Mesenchymal stem cell (in vitro differentiated cells and primary cell): Measurements from ENCODE around the gene HAUS5.

ENCODE experiments used
- DNase-seq: peaks from one replicate; pipeline ENCODE4 v3.0.0-alpha.2; 2013
- H2AFZ ChIP-seq: one replicate; pipeline ENCODE4 v1.6.1; 2013; ENCODE audit warnings: low read depth, mild to moderate bottlenecking, control low read depth, inconsistent platforms, low read length, moderate library complexity
- H2AK5ac ChIP-seq: 2 replicates; pipeline ENCODE4 v1.6.1; 2013; ENCODE audit warnings: low read length, moderate library complexity, mild to moderate bottlenecking, inconsistent platforms; ENCODE audit not compliant: severe bottlenecking
- H2BK120ac ChIP-seq: one replicate; pipeline ENCODE4 v1.6.1; 2013; ENCODE audit warnings: low read depth, mild to moderate bottlenecking, inconsistent platforms, low read length, moderate library complexity
- H2BK12ac ChIP-seq, 2 experiments: one replicate each; pipeline ENCODE4 v1.6.1; 2013; ENCODE audit warnings: inconsistent platforms in 2 of 2, low read length in 2 of 2, mild to moderate bottlenecking in 2 of 2, moderate library complexity in 2 of 2, control low read depth in 1 of 2
- H2BK15ac ChIP-seq: one replicate; pipeline ENCODE4 v1.6.1; 2013; ENCODE audit warnings: mild to moderate bottlenecking, low read depth, inconsistent platforms; ENCODE audit not compliant: poor library complexity, severe bottlenecking
- H2BK5ac ChIP-seq: 2 replicates; pipeline ENCODE4 v1.6.1; 2013; ENCODE audit warnings: low read depth, mild to moderate bottlenecking, low read length, control low read depth, inconsistent platforms; ENCODE audit not compliant: poor library complexity, severe bottlenecking
- H3K14ac ChIP-seq, 2 experiments: one replicate each; pipeline ENCODE4 v1.6.1; 2013; ENCODE audit warnings: inconsistent platforms in 2 of 2, low read length in 2 of 2, control low read depth in 1 of 2, mild to moderate bottlenecking in 1 of 2, moderate library complexity in 1 of 2
- H3K18ac ChIP-seq, 2 experiments: one replicate each; pipeline ENCODE4 v1.6.1; 2013; ENCODE audit warnings: inconsistent platforms in 2 of 2, low read length in 2 of 2, control low read depth in 1 of 2, low read depth in 1 of 2, mild to moderate bottlenecking in 1 of 2
- H3K23ac ChIP-seq, 2 experiments: one replicate each; pipeline ENCODE4 v1.6.1; 2013; ENCODE audit warnings: inconsistent platforms in 2 of 2, low read length in 2 of 2, mild to moderate bottlenecking in 2 of 2, moderate library complexity in 2 of 2, control low read depth in 1 of 2
- H3K27ac ChIP-seq: 2 replicates; pipeline ENCODE4 v1.5.1; 2013; ENCODE audit warnings: mild to moderate bottlenecking, moderate library complexity, low read length, control low read depth, inconsistent platforms; ENCODE audit not compliant: poor library complexity, severe bottlenecking
- H3K27me3 ChIP-seq, 2 experiments: 2 replicates each; pipeline versions ENCODE4 v1.6.1 to v1.7.0; 2013; ENCODE audit warnings: low read length in 2 of 2, mild to moderate bottlenecking in 2 of 2, moderate library complexity in 2 of 2, control low read depth in 1 of 2, inconsistent platforms in 1 of 2; ENCODE audit not compliant: control insufficient read depth in 1 of 2, insufficient read depth in 1 of 2
- H3K36me3 ChIP-seq, 2 experiments: 2 replicates each; pipeline versions ENCODE4 v1.6.1 to v1.7.0; 2013; ENCODE audit warnings: low read length in 2 of 2, control low read depth in 1 of 2, inconsistent platforms in 1 of 2, low read depth in 1 of 2, mild to moderate bottlenecking in 1 of 2; ENCODE audit not compliant: insufficient read depth in 2 of 2, control insufficient read depth in 1 of 2
- H3K4ac ChIP-seq, 2 experiments: one replicate each; pipeline ENCODE4 v1.6.1; 2013; ENCODE audit warnings: inconsistent platforms in 2 of 2, low read length in 2 of 2, mild to moderate bottlenecking in 2 of 2, moderate library complexity in 2 of 2, control low read depth in 1 of 2, low read depth in 1 of 2
- H3K4me1 ChIP-seq: 2 replicates; pipeline ENCODE4 v1.6.1; 2013; ENCODE audit warnings: low read depth, low read length, control low read depth; ENCODE audit not compliant: control insufficient read depth, insufficient read depth
- H3K4me2 ChIP-seq: 2 replicates; pipeline ENCODE4 v1.6.1; 2013; ENCODE audit warnings: low read length, mild to moderate bottlenecking, inconsistent platforms; ENCODE audit not compliant: poor library complexity, severe bottlenecking
- H3K4me3 ChIP-seq, 2 experiments: 2 replicates each; pipeline versions ENCODE4 v1.5.1 to v1.7.0; 2013; ENCODE audit warnings: low read length in 2 of 2, mild to moderate bottlenecking in 2 of 2, control low read depth in 1 of 2, low read depth in 1 of 2; ENCODE audit not compliant: insufficient read depth in 1 of 2
- H3K79me1 ChIP-seq: replicated peaks from 2 replicates; pipeline ENCODE4 v1.6.1; 2013; ENCODE audit warnings: mild to moderate bottlenecking, control low read depth, low read length, inconsistent platforms; ENCODE audit not compliant: poor library complexity, severe bottlenecking
- H3K9ac ChIP-seq: 2 replicates; pipeline ENCODE4 v1.7.0; 2013; ENCODE audit warnings: mild to moderate bottlenecking, low read length, moderate library complexity
- H3K9me3 ChIP-seq: 2 replicates; pipeline ENCODE4 v1.7.0; 2013; ENCODE audit warnings: mild to moderate bottlenecking, low read length; ENCODE audit not compliant: control insufficient read depth
- H4K8ac ChIP-seq: one replicate; pipeline ENCODE4 v1.6.1; 2013; ENCODE audit warnings: inconsistent platforms, mild to moderate bottlenecking, low read length, moderate library complexity
- H4K91ac ChIP-seq: one replicate; pipeline ENCODE4 v1.6.1; 2013; ENCODE audit warnings: mild to moderate bottlenecking, low read length, inconsistent platforms
- WGBS: methylation state at CpG from one replicate; pipeline ENCODE4 v1.1.7; 2013; ENCODE audit warnings: mixed read lengths; 5-methylcytosine and 5-hydroxymethylcytosine counted together

HAUS5 gene

GRCh38 chr19:35619290-35619923 lies 6.9 kb downstream of the HAUS5 start:
- Histone ChIP-seq H4K91ac (no peak overlapping the region), H3K14ac (no peak overlapping the region), H3K4me2 (no peak overlapping the region), H3K4ac (no peak overlapping the region), H2BK5ac (no peak overlapping the region), H3K36me3 (peaks cover 14 to 39% of the 10 kb centered on the region in 2 experiments), H3K9me3 (no peaks in the 10 kb centered on the region), H3K79me1 (no peaks in the 10 kb centered on the region), H2BK12ac (no peak overlapping the region), H3K23ac (no peak overlapping the region), H3K9ac (no peak overlapping the region), H2AFZ (no peak overlapping the region), H2BK15ac (no peak overlapping the region), H3K4me1 (no peaks in the 10 kb centered on the region), H3K27ac (no peak overlapping the region), H4K8ac (no peak overlapping the region), H3K4me3 (no peak overlapping the region), H3K27me3 (no peaks in the 10 kb centered on the region), H2AK5ac (no peak overlapping the region), H2BK120ac (no peak overlapping the region), H3K18ac (no peak overlapping the region)
- DNase-seq: no peak
- 97% methylated on average over 7 of the region's 12 CpGs for WGBS

- no peak overlapping the region for H3K4me3 ChIP-seq
- no peak overlapping the region for H4K8ac ChIP-seq
- no peak overlapping the region for H2BK15ac ChIP-seq
- H3K27me3 ChIP-seq: no peaks in the 10 kb centered on the region
- WGBS: 95% methylated on average over 17 of the region's 17 CpGs
- no peak overlapping the region for H2AK5ac ChIP-seq
- H3K79me1 ChIP-seq: no peaks in the 10 kb centered on the region
- H3K18ac ChIP-seq: no peak overlapping the region
- no peak overlapping the region for H2BK5ac ChIP-seq
- H4K91ac ChIP-seq: peak overlapping the region; percentile 16
- no peak overlapping the region for H2BK12ac ChIP-seq
- peaks cover 14 to 37% of the 10 kb centered on the region in 2 experiments for H3K36me3 ChIP-seq
- H3K9me3 ChIP-seq: no peaks in the 10 kb centered on the region
- no peak overlapping the region for H2AFZ ChIP-seq
- no peaks in the 10 kb centered on the region for H3K4me1 ChIP-seq
- no peak overlapping the region for H3K4me2 ChIP-seq
- no peak for DNase-seq
- H3K9ac ChIP-seq: no peak overlapping the region
- no peak overlapping the region for H2BK120ac ChIP-seq
- H3K27ac ChIP-seq: no peak overlapping the region
- no peak overlapping the region for H3K4ac ChIP-seq
- no peak overlapping the region for H3K14ac ChIP-seq
- H3K23ac ChIP-seq: no peak overlapping the region
These were observed 7.5 kb downstream of the HAUS5 start for GRCh38 chr19:35620001-35620400.

- Histone ChIP-seq H3K27me3 (no peaks in the 10 kb centered on the region), H3K27ac (no peak overlapping the region), H3K36me3 (peaks cover 7 to 30% of the 10 kb centered on the region in 2 experiments), H3K4me1 (no peaks in the 10 kb centered on the region), H3K4ac (no peak overlapping the region), H4K91ac (no peak overlapping the region), H3K4me2 (no peak overlapping the region), H3K4me3 (no peak overlapping the region), H3K14ac (no peak overlapping the region), H2BK12ac (no peak overlapping the region), H2BK5ac (no peak overlapping the region), H2BK15ac (no peak overlapping the region), H3K9ac (no peak overlapping the region), H2AK5ac (no peak overlapping the region), H3K9me3 (no peaks in the 10 kb centered on the region), H3K23ac (no peak overlapping the region), H3K18ac (no peak overlapping the region), H4K8ac (no peak overlapping the region), H3K79me1 (no peaks in the 10 kb centered on the region), H2AFZ (no peak overlapping the region), H2BK120ac (no peak overlapping the region)
- no peak for DNase-seq
- WGBS: 93% methylated on average over 9 of the region's 9 CpGs
These were observed 9.2 kb downstream of the HAUS5 start for GRCh38 chr19:35621708-35622107.

- Histone ChIP-seq H3K9ac (no peak overlapping the region), H3K27me3 (no peaks in the 10 kb centered on the region), H3K4me3 (no peak overlapping the region), H3K14ac (no peak overlapping the region), H4K91ac (no peak overlapping the region), H3K23ac (no peak overlapping the region), H3K4ac (no peak overlapping the region), H3K18ac (no peak overlapping the region), H2AFZ (no peak overlapping the region), H3K9me3 (no peaks in the 10 kb centered on the region), H2BK5ac (no peak overlapping the region), H3K36me3 (peaks cover 7 to 24% of the 10 kb centered on the region in 2 experiments), H2BK15ac (no peak overlapping the region), H2BK120ac (no peak overlapping the region), H2BK12ac (no peak overlapping the region), H3K27ac (no peak overlapping the region), H4K8ac (no peak overlapping the region), H3K4me2 (no peak overlapping the region), H3K4me1 (no peaks in the 10 kb centered on the region), H2AK5ac (no peak overlapping the region), H3K79me1 (no peaks in the 10 kb centered on the region)
- 93% methylated on average over 13 of the region's 13 CpGs for WGBS
- no peak for DNase-seq
These were observed 10.2 kb downstream of the HAUS5 start for GRCh38 chr19:35622750-35623149.
